WTC11 (cell line): ENCODE data around the gene STON1. TPM values are rescaled to one million over a fixed set of nuclear protein-coding genes. Genes with fewer than 3 reads are reported as not detected.

Experiments used
- ATAC-seq: fragments of 200-7000 bp; cut with Tn5 transposase; 2 replicates; pipeline ENCODE4 v1.10.0; 2021; ENCODE audit warnings: mild to moderate bottlenecking, moderate library complexity
- CTCF ChIA-PET: fragments of 300-600 bp; sonication (Branson Sonifier 250); formaldehyde crosslinking; loops from one replicate; lab custom pipeline; 2021; ENCODE audit warnings: antibody characterized with exemption; lab: Charles Lee
- POLR2A ChIA-PET: fragments of 350-600 bp; sonication (Branson Sonifier 250); formaldehyde crosslinking; loops from one replicate; lab custom pipeline; 2021; ENCODE audit warnings: antibody characterized with exemption; lab: Charles Lee
- DNase-seq: peaks from one replicate; pipeline ENCODE4 v3.0.0; 2021; ENCODE audit warnings: low spot score
- H3K27ac Mint-ChIP-seq: 2 replicates; pipeline ENCODE4 v1.8.0; 2021; ENCODE audit warnings: mixed read lengths
- H3K27me3 Mint-ChIP-seq: 2 replicates; pipeline ENCODE4 v1.8.0; 2021; ENCODE audit warnings: low read depth, mild to moderate bottlenecking, moderate library complexity, mixed read lengths
- H3K36me3 Mint-ChIP-seq: 2 replicates; pipeline ENCODE4 v1.8.0; 2021; ENCODE audit warnings: mixed read lengths
- H3K4me1 Mint-ChIP-seq: 2 replicates; pipeline ENCODE4 v1.8.0; 2022; ENCODE audit warnings: mixed read lengths
- H3K4me3 Mint-ChIP-seq: 2 replicates; pipeline ENCODE4 v1.8.0; 2021; ENCODE audit warnings: mild to moderate bottlenecking, moderate library complexity, mixed read lengths
- H3K9me3 Mint-ChIP-seq: 2 replicates; pipeline ENCODE4 v1.8.0; 2021; ENCODE audit warnings: mixed read lengths
- AFF4 ChIP-seq: sonication (generic); formaldehyde crosslinking; IDR thresholded peaks from 2 replicates; pipeline ENCODE4 v1.8.1; 2023; ENCODE audit warnings: mild to moderate bottlenecking, missing genetic modification reagents, borderline replicate concordance
- AR ChIP-seq: fragments of 250-450 bp; sonication (Bioruptor Pico); IDR thresholded peaks from 2 replicates; pipeline ENCODE4 v1.9.0; 2021; ENCODE audit warnings: mild to moderate bottlenecking
- ATF3 ChIP-seq: sonication (generic); formaldehyde crosslinking; conservative IDR thresholded peaks from 2 replicates; pipeline ENCODE4 v1.8.1; 2022; ENCODE audit warnings: mild to moderate bottlenecking, missing genetic modification reagents
- CBFB ChIP-seq: sonication (generic); formaldehyde crosslinking; IDR thresholded peaks from 2 replicates; pipeline ENCODE4 v1.8.1; 2022; ENCODE audit warnings: mild to moderate bottlenecking, low read depth, missing genetic modification reagents
- CTCF ChIP-seq: fragments of 200-600 bp; IDR thresholded peaks from 2 replicates; pipeline ENCODE4 v1.8.0; 2022; ENCODE audit warnings: antibody characterized with exemption
- ELF4 ChIP-seq: sonication (generic); formaldehyde crosslinking; IDR thresholded peaks from 2 replicates; pipeline ENCODE4 v1.8.1; 2022; ENCODE audit warnings: low read depth, mild to moderate bottlenecking, moderate library complexity, missing genetic modification reagents
- ERG ChIP-seq: fragments of 250-450 bp; sonication (Bioruptor Pico); IDR thresholded peaks from 2 replicates; pipeline ENCODE4 v1.8.0; 2021; ENCODE audit warnings: mild to moderate bottlenecking
- JUN ChIP-seq: sonication (generic); formaldehyde crosslinking; IDR thresholded peaks from 2 replicates; pipeline ENCODE4 v1.8.0; 2023; ENCODE audit warnings: mild to moderate bottlenecking, missing genetic modification reagents
- NFE2L1 ChIP-seq: sonication (generic); formaldehyde crosslinking; IDR thresholded peaks from 2 replicates; pipeline ENCODE4 v1.8.1; 2023; ENCODE audit warnings: missing genetic modification reagents
- TCF7 ChIP-seq: sonication (generic); formaldehyde crosslinking; IDR thresholded peaks from 2 replicates; pipeline ENCODE4 v1.8.0; 2022; ENCODE audit warnings: mild to moderate bottlenecking, low read depth, missing genetic modification reagents, moderate library complexity
- USF1 ChIP-seq: sonication (generic); formaldehyde crosslinking; IDR thresholded peaks from 2 replicates; pipeline ENCODE4 v1.8.0; 2022; ENCODE audit warnings: mild to moderate bottlenecking, missing genetic modification reagents
- USF2 ChIP-seq: sonication (generic); formaldehyde crosslinking; IDR thresholded peaks from 2 replicates; pipeline ENCODE4 v1.8.1; 2023; ENCODE audit warnings: mild to moderate bottlenecking, missing genetic modification reagents, moderate library complexity
- ZBTB43 ChIP-seq: sonication (generic); formaldehyde crosslinking; IDR thresholded peaks from 2 replicates; pipeline ENCODE4 v1.8.1; 2023; ENCODE audit warnings: mild to moderate bottlenecking, missing genetic modification reagents
- ZNF317 ChIP-seq: sonication (generic); formaldehyde crosslinking; IDR thresholded peaks from 2 replicates; pipeline ENCODE4 v1.8.1; 2023; ENCODE audit warnings: low read depth, mild to moderate bottlenecking, moderate library complexity, missing genetic modification reagents, borderline replicate concordance
- ZNF512 ChIP-seq: sonication (generic); formaldehyde crosslinking; IDR thresholded peaks from 2 replicates; pipeline ENCODE4 v1.8.1; 2022; ENCODE audit warnings: missing genetic modification reagents, borderline replicate concordance
- ZSCAN18 ChIP-seq: fragments of 250-450 bp; sonication (Bioruptor Pico); IDR thresholded peaks from 2 replicates; pipeline ENCODE4 v2.1.2; 2022; ENCODE audit warnings: mild to moderate bottlenecking, moderate library complexity
- total RNA-seq: library from RNA; stranded (reverse); gene quantifications from 3 replicates; pipeline ENCODE4 v1.2.3, GENCODE V29; 2021

STON1 gene
- total RNA-seq, 1 experiment from 2014 or later: 11.0 TPM

GRCh38 chr2:48569433-48569832 is 39.5 kb downstream of the STON1 start:
- ATAC-seq (no peak), DNase-seq (no peak)
- Mint-ChIP-seq H3K27me3 (no peaks in the 10 kb centered on the region; the same call in 1 of the 2 replicates), H3K9me3 (no peaks in the 10 kb centered on the region), H3K36me3 (peaks cover 4% of the 10 kb centered on the region; the same call in 1 of the 2 replicates), H3K4me1 (peaks cover 6% of the 10 kb centered on the region), H3K27ac (no peak overlapping the region), H3K4me3 (no peak overlapping the region)
- TF ChIP-seq AFF4 (CRISPR knock-in tag) (no peak), USF2 (CRISPR knock-in tag) (no peak), TCF7 (CRISPR knock-in tag) (no peak), USF1 (CRISPR knock-in tag) (no peak), ZNF512 (no peak), ZSCAN18 (CRISPR knock-in tag) (no peak), CTCF (no peak), ERG (CRISPR knock-in tag) (no peak), ZBTB43 (CRISPR knock-in tag) (no peak), CBFB (CRISPR knock-in tag) (no peak), AR (CRISPR knock-in tag) (no peak), ZNF317 (CRISPR knock-in tag) (no peak), ELF4 (CRISPR knock-in tag) (no peak), JUN (no peak), NFE2L1 (CRISPR knock-in tag) (no peak), ATF3 (CRISPR knock-in tag) (no peak)
- POLR2A ChIA-PET: interaction anchor here (0.6 kb wide), 1 partner anchor 29 kb away, joined by 3 read pairs; no protein-coding TSS in a partner anchor
- CTCF ChIA-PET: interaction anchor here (0.6 to 2.0 kb wide), 3 partner anchors 19 to 125 kb away, joined by 4 to 9 read pairs (median 5); no protein-coding TSS in a partner anchor
